Measurements from ENCODE around the gene PAX8.

DNA sequence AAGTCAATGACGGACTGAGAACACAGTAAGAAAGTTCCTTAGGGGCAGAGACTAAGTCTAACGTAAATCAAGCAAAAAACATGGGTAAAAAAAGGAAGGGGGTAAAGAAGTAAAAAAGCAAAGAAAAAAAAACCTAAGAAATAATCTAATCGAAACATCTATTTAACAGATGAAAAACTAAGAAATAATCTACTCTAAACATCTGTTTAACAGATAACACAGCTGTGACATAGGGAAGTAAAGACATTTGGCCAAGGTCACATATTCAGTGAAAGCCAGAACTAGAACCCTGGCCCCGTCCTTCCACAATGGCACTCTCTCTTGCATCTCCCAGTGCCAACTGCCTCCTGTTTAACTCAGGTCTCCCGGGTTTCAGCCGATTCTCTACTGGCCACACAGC is 56.9 kb downstream of the PAX8 start:
- TF ChIP-seq, protein P1, sequence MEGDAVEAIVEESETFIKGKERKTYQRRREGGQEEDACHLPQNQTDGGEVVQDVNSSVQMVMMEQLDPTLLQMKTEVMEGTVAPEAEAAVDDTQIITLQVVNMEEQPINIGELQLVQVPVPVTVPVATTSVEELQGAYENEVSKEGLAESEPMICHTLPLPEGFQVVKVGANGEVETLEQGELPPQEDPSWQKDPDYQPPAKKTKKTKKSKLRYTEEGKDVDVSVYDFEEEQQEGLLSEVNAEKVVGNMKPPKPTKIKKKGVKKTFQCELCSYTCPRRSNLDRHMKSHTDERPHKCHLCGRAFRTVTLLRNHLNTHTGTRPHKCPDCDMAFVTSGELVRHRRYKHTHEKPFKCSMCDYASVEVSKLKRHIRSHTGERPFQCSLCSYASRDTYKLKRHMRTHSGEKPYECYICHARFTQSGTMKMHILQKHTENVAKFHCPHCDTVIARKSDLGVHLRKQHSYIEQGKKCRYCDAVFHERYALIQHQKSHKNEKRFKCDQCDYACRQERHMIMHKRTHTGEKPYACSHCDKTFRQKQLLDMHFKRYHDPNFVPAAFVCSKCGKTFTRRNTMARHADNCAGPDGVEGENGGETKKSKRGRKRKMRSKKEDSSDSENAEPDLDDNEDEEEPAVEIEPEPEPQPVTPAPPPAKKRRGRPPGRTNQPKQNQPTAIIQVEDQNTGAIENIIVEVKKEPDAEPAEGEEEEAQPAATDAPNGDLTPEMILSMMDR (IDR thresholded peaks at IDR 0.05), result no peak
- TF ChIP-seq POLR2AphosphoS5 (IDR thresholded peaks at IDR 0.05) (no peak), POLR2A (IDR thresholded peaks at IDR 0.05) (no peak)
